H1 (cell line): ENCODE data around the gene SIGLEC12. TPM values are rescaled to one million over a fixed set of nuclear protein-coding genes. Genes with fewer than 3 reads are reported as not detected.

ENCODE experiments used
- CTCF ChIA-PET: fragments of 300-600 bp; sonication (Branson Sonifier 250); formaldehyde crosslinking; loops from one replicate; lab custom pipeline; 2021; ENCODE audit not compliant: partially characterized antibody; lab: Charles Lee
- POLR2A ChIA-PET: fragments of 300-600 bp; sonication (Branson Sonifier 250); formaldehyde crosslinking; loops from one replicate; lab custom pipeline; 2021; ENCODE audit warnings: inconsistent platforms; ENCODE audit not compliant: partially characterized antibody; lab: Charles Lee
- DNase-seq, 2 experiments: peaks; one replicate each; pipeline versions ENCODE4 v3.0.0 to v3.0.0-alpha.2; 2010 to 2022; ENCODE audit warnings: low spot score in 2 of 2, low read depth in 1 of 2, mixed read lengths in 1 of 2
- FAIRE-seq: peaks from 2 replicates; lab custom pipeline; 2011; peaks lifted over from hg19 to GRCh38; lab: Jason Lieb, UNC
- H2AFZ ChIP-seq: 2 replicates; pipeline ENCODE4 v1.8.1; 2012; ENCODE audit warnings: low read length, inconsistent platforms
- H2AK5ac ChIP-seq: 2 replicates; pipeline ENCODE4 v1.6.1; 2013; ENCODE audit warnings: low read depth, low read length
- H2BK120ac ChIP-seq: replicated peaks from 2 replicates; pipeline ENCODE3; 2013; ENCODE audit warnings: low read depth, low read length, inconsistent platforms
- H2BK12ac ChIP-seq: 2 replicates; pipeline ENCODE4 v1.6.1; 2013; ENCODE audit warnings: low read depth, low read length
- H2BK15ac ChIP-seq: 2 replicates; pipeline ENCODE4 v1.6.1; 2013; ENCODE audit warnings: low read length
- H2BK20ac ChIP-seq: 2 replicates; pipeline ENCODE4 v1.6.1; 2013; ENCODE audit warnings: low read length
- H2BK5ac ChIP-seq: 2 replicates; pipeline ENCODE4 v1.6.1; 2013; ENCODE audit warnings: low read depth, low read length
- H3K14ac ChIP-seq: 2 replicates; pipeline ENCODE4 v1.6.1; 2013; ENCODE audit warnings: inconsistent platforms; ENCODE audit not compliant: insufficient read length
- H3K18ac ChIP-seq: 2 replicates; pipeline ENCODE4 v1.6.1; 2013; ENCODE audit warnings: low read length; ENCODE audit errors: extremely low read depth
- H3K23ac ChIP-seq: 2 replicates; pipeline ENCODE4 v1.6.1; 2013; ENCODE audit warnings: inconsistent platforms; ENCODE audit not compliant: insufficient read length
- H3K23me2 ChIP-seq: 2 replicates; pipeline ENCODE4 v1.6.1; 2013; ENCODE audit warnings: low read depth, low read length
- H3K27ac ChIP-seq: 2 replicates; pipeline ENCODE4 v1.6.1; 2011; ENCODE audit warnings: low read depth, low read length, inconsistent platforms
- H3K27me3 ChIP-seq, 4 experiments: replicated peaks in 1 of 4; 1 replicate in 1 of 4; 2 replicates in 3 of 4; pipeline versions ENCODE4 v1.6.1 to v1.8.1; 2011 to 2013; ENCODE audit warnings: low read length in 3 of 4, mild to moderate bottlenecking in 3 of 4, inconsistent platforms in 2 of 4, mixed read lengths in 2 of 4, moderate library complexity in 1 of 4; ENCODE audit not compliant: control insufficient read depth in 3 of 4, insufficient read depth in 3 of 4; ENCODE audit errors: extremely low read depth in 1 of 4
- H3K36me3 ChIP-seq, 4 experiments: 2 replicates each; pipeline versions ENCODE4 v1.6.1 to v1.8.1; 2011 to 2013; ENCODE audit warnings: mild to moderate bottlenecking in 4 of 4, low read length in 3 of 4, moderate library complexity in 2 of 4, control low read depth in 1 of 4, inconsistent platforms in 1 of 4; ENCODE audit not compliant: insufficient read depth in 4 of 4, control insufficient read depth in 2 of 4
- H3K4ac ChIP-seq: replicated peaks from 2 replicates; pipeline ENCODE3; 2013; ENCODE audit warnings: low read length, low read depth, mixed read lengths, inconsistent platforms; ENCODE audit not compliant: insufficient read length
- H3K4me1 ChIP-seq, 4 experiments: replicated peaks in 1 of 4; 1 replicate in 1 of 4; 2 replicates in 3 of 4; pipeline versions ENCODE4 v1.6.1 to v1.8.1; 2011 to 2013; ENCODE audit warnings: low read length in 3 of 4, inconsistent platforms in 2 of 4, mixed read lengths in 1 of 4; ENCODE audit not compliant: insufficient read depth in 4 of 4, control insufficient read depth in 3 of 4
- H3K4me2 ChIP-seq, 2 experiments: 2 replicates each; pipeline versions ENCODE4 v1.6.1 to v1.8.1; 2011 to 2013; ENCODE audit warnings: low read depth in 2 of 2, low read length in 2 of 2, control low read depth in 1 of 2, inconsistent platforms in 1 of 2, mild to moderate bottlenecking in 1 of 2; ENCODE audit not compliant: insufficient read depth in 1 of 2
- H3K4me3 ChIP-seq, 4 experiments: fragments of 200-600, 300-600 bp in 1 of 4; sonication (generic), shearing (Covaris generic), sonication (Bioruptor Twin) in 1 of 4; 2 replicates each; pipeline versions ENCODE4 v1.5.1 to v1.8.1; 2011 to 2016; ENCODE audit warnings: low read length in 4 of 4, low read depth in 3 of 4, control low read depth in 2 of 4, inconsistent platforms in 2 of 4, mild to moderate bottlenecking in 2 of 4, mixed read lengths in 1 of 4, moderate library complexity in 1 of 4; ENCODE audit not compliant: insufficient read depth in 2 of 4; ENCODE audit errors: extremely low read depth in 1 of 4
- H3K56ac ChIP-seq: replicated peaks from 2 replicates; pipeline ENCODE3; 2013; ENCODE audit warnings: low read depth, mild to moderate bottlenecking, mixed read lengths, low read length, inconsistent platforms; ENCODE audit not compliant: insufficient read length
- H3K79me1 ChIP-seq: 2 replicates; pipeline ENCODE4 v1.6.1; 2013; ENCODE audit warnings: low read depth, low read length, control low read depth
- H3K79me2 ChIP-seq, 2 experiments: 2 replicates each; pipeline versions ENCODE4 v1.6.1 to v1.8.1; 2012 to 2013; ENCODE audit warnings: low read length in 2 of 2, mild to moderate bottlenecking in 2 of 2, inconsistent platforms in 1 of 2; ENCODE audit not compliant: insufficient read depth in 2 of 2, control insufficient read depth in 1 of 2
- H3K9ac ChIP-seq, 4 experiments: replicated peaks in 1 of 4; 1 replicate in 1 of 4; 2 replicates in 3 of 4; pipeline versions ENCODE4 v1.6.1 to v1.8.1; 2011 to 2013; ENCODE audit warnings: low read depth in 3 of 4, low read length in 3 of 4, control low read depth in 2 of 4, mild to moderate bottlenecking in 2 of 4, moderate library complexity in 2 of 4, inconsistent platforms in 1 of 4; ENCODE audit errors: extremely low read depth in 1 of 4
- H3K9me3 ChIP-seq, 2 experiments: 2 replicates each; pipeline versions ENCODE4 v1.6.1 to v1.8.1; 2012 to 2013; ENCODE audit warnings: mild to moderate bottlenecking in 2 of 2, moderate library complexity in 2 of 2, control low read depth in 1 of 2, inconsistent platforms in 1 of 2, low read depth in 1 of 2, low read length in 1 of 2, mixed read lengths in 1 of 2; ENCODE audit not compliant: insufficient read depth in 2 of 2
- H4K20me1 ChIP-seq, 2 experiments: replicated peaks in 1 of 2; 2 replicates each; pipeline versions ENCODE3 to v1.8.1; 2011 to 2013; ENCODE audit warnings: inconsistent platforms in 2 of 2, low read length in 2 of 2, mild to moderate bottlenecking in 1 of 2; ENCODE audit not compliant: insufficient read depth in 2 of 2, control insufficient read depth in 1 of 2
- H4K5ac ChIP-seq: 2 replicates; pipeline ENCODE4 v1.6.1; 2013; ENCODE audit warnings: low read length, low read depth, mixed read lengths, inconsistent platforms; ENCODE audit not compliant: insufficient read length
- H4K8ac ChIP-seq: 2 replicates; pipeline ENCODE4 v1.8.0; 2013; ENCODE audit warnings: mild to moderate bottlenecking, moderate library complexity, low read length, inconsistent platforms; ENCODE audit not compliant: insufficient read depth; ENCODE audit errors: extremely low read depth
- H4K91ac ChIP-seq: replicated peaks from 2 replicates; pipeline ENCODE3; 2013; ENCODE audit warnings: low read length, mixed read lengths, inconsistent platforms; ENCODE audit not compliant: insufficient read length
- CBX8 ChIP-seq: fragments of 300-800, 300-1000 bp; sonication (generic); IDR thresholded peaks from 2 replicates; pipeline ENCODE4 v1.7.1; 2016; ENCODE audit warnings: low read depth, low read length, borderline replicate concordance
- CEBPB ChIP-seq: IDR thresholded peaks from 2 replicates; pipeline ENCODE4 v1.6.1; 2012; ENCODE audit warnings: low read depth, low read length
- CHD1 ChIP-seq: IDR thresholded peaks from 2 replicates; pipeline ENCODE4 v1.6.1; 2012; ENCODE audit warnings: low read depth, low read length, improper control_type of control experiment
- GTF2F1 ChIP-seq: IDR thresholded peaks from 2 replicates; pipeline ENCODE4 v1.6.1; 2012; ENCODE audit warnings: low read depth, low read length, improper control_type of control experiment, borderline replicate concordance
- RFX5 ChIP-seq: IDR thresholded peaks from 2 replicates; pipeline ENCODE4 v1.6.1; 2011; ENCODE audit warnings: low read depth, low read length, improper control_type of control experiment, borderline replicate concordance
- WGBS, 2 experiments: shearing (Covaris generic) in 1 of 2; methylation state at CpG; one replicate each; pipeline versions ENCODE4 v1.1.6 to v1.1.7; 2013 to 2015; ENCODE audit warnings: low lambda C conversion rate in 2 of 2, mixed read lengths in 2 of 2, inconsistent platforms in 1 of 2, low coverage in 1 of 2, missing lambda C conversion rate in 1 of 2; ENCODE audit not compliant: insufficient replicate concordance in 2 of 2, insufficient coverage in 1 of 2, insufficient read length in 1 of 2; ENCODE audit errors: extremely low coverage in 1 of 2, missing lambda C conversion rate in 1 of 2; 5-methylcytosine and 5-hydroxymethylcytosine counted together
- polyA plus RNA-seq, 7 experiments: library from polyadenylated mRNA; depleted of rRNA in 3 of 7; stranded (reverse) in 5 of 7; unstranded in 2 of 7; fragments of >200 nt in 5 of 7; fragments of 200-250 nt in 2 of 7; gene quantifications; 1 replicate in 5 of 7; 2 replicates in 1 of 7; 4 replicates in 1 of 7; pipeline versions ENCODE4 v1.2.1 to v1.2.3, GENCODE V29; 2011 to 2013; ENCODE audit warnings: missing spikeins in 2 of 7, mixed read lengths in 2 of 7
- total RNA-seq: library from RNA; stranded (reverse); fragmentation: NEBNext Ultra II Directional; extraction: Animal tissue kit (Norgen Biotek cat#: 25700); gene quantifications from 2 replicates; pipeline ENCODE4 v1.2.1, GENCODE V29; 2021

The SIGLEC12 gene
- total and polyA plus RNA-seq, 2 of the 8 experiments (the other 6 are each of a cell fraction or from before 2014, with no cell fraction given), result not detected

DNA sequence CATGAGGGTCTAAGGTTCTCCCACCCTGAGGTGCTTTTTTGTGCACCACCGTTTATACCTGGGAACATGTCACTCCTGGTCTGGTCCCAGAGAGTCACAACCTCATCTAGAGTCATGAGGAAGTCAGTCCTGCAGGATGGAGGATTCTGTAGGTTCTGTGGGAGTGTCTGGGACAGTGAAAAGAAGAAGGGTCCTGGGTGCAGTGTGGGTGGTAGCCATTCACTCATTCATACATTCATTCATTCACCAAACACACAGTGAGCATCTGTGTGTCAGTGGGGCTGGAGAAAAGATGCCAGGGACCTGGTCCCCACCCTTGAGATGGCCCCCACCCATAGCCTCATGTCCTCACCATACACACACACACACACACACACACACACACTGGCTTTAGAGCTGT lies 32.0 kb downstream of the SIGLEC12 start:
- Histone ChIP-seq H2BK20ac (no peak overlapping the region), H4K91ac (no peak overlapping the region), H2BK120ac (no peak overlapping the region), H3K56ac (no peak overlapping the region), H3K36me3 (no peaks in the 10 kb centered on the region), H2BK5ac (no peak overlapping the region), H3K23me2 (no peaks in the 10 kb centered on the region), H3K27me3 (no peaks in the 10 kb centered on the region; a peak in 1 of 7 replicates), H2AK5ac (no peak overlapping the region), H2BK12ac (no peak overlapping the region), H3K79me1 (no peaks in the 10 kb centered on the region), H4K20me1 (no peaks in the 10 kb centered on the region), H3K4me2 (no peak overlapping the region), H3K4ac (no peak overlapping the region), H3K4me1 (no peaks in the 10 kb centered on the region), H3K9me3 (peaks cover 0 to 18% of the 10 kb centered on the region in 2 experiments; a peak in 2 of 4 replicates), H3K9ac (no peak overlapping the region), H3K14ac (no peak overlapping the region), H3K27ac (no peak overlapping the region), H2BK15ac (no peak overlapping the region), H4K5ac (no peak overlapping the region), H4K8ac (no peak overlapping the region), H3K4me3 (no peak overlapping the region), H3K18ac (no peak overlapping the region), H3K23ac (no peak overlapping the region), H2AFZ (no peak overlapping the region), H3K79me2 (no peaks in the 10 kb centered on the region)
- ChIA-PET CTCF (interaction anchor here (0.5 to 2.3 kb wide), 4 partner anchors 11 to 192 kb away, joined by 3 to 6 read pairs (median 3); no protein-coding TSS in a partner anchor), POLR2A (no interaction called here)
- 69% methylated on average over 1 of the region's 1 CpG; no CpG with 5 or more reads in 1 of the 2 experiments for WGBS, 2 experiments
- no peak for TF ChIP-seq GTF2F1
- no peak for TF ChIP-seq RFX5
- TF ChIP-seq CBX8, result no peak
- no peak for TF ChIP-seq CHD1
- TF ChIP-seq CEBPB, result no peak
- FAIRE-seq (no peak), DNase-seq (no peak)
